ENCODE measurements around the gene SCUBE2. TPM values are rescaled to one million over a fixed set of nuclear protein-coding genes. Genes with fewer than 3 reads are reported as not detected.

SCUBE2 gene
- total RNA-seq, 1 donor = 0.54 TPM

- TF ChIP-seq CTCF (IDR thresholded peaks at IDR 0.05; ENCODE audit: insufficient read depth, low read length) = no peak
- H3K4me3 ChIP-seq (ENCODE audit: low read depth, low read length) = peak overlapping the region; percentile 63
- DNase-seq (ENCODE audit: low read depth) = no peak
Observed at GRCh38 chr11:9004183-9004926, 87.0 kb downstream of the SCUBE2 start.

- peak; percentile 53 for DNase-seq (ENCODE audit: low read depth)
- no peak for TF ChIP-seq CTCF (IDR thresholded peaks at IDR 0.05; ENCODE audit: insufficient read depth, low read length)
- peak within 1 kb of the TSS; percentile 63 for H3K4me3 ChIP-seq (ENCODE audit: low read depth, low read length)
Observed at GRCh38 chr11:9003573-9004182, 87.7 kb downstream of the SCUBE2 start, which contains the start of gene NRIP3. Gene NRIP3, minus strand, starts transcription at chr11:9004001. Its CDS starts 66 bp downstream, at chr11:9003935.

GRCh38 chr11:9002920-9003572 lies 88.4 kb downstream of the SCUBE2 start:
- no peak for DNase-seq (ENCODE audit: low read depth)
- no peak for TF ChIP-seq CTCF (IDR thresholded peaks at IDR 0.05; ENCODE audit: insufficient read depth, low read length)
- H3K4me3 ChIP-seq (ENCODE audit: low read depth, low read length) = peak overlapping the region; percentile 63

GRCh38 chr11:9001736-9002135 lies 89.7 kb downstream of the SCUBE2 start:
- no peak for TF ChIP-seq CTCF (IDR thresholded peaks at IDR 0.05; ENCODE audit: insufficient read depth, low read length)
- peak; percentile 71 for DNase-seq (ENCODE audit: low read depth)
- no peak overlapping the region for H3K4me3 ChIP-seq (ENCODE audit: low read depth, low read length)

- no peak overlapping the region for H3K4me3 ChIP-seq (ENCODE audit: low read depth, low read length)
- DNase-seq (ENCODE audit: low read depth) = no peak
- TF ChIP-seq CTCF (IDR thresholded peaks at IDR 0.05; ENCODE audit: insufficient read depth, low read length) = no peak
Observed at GRCh38 chr11:8998017-8998416, 93.4 kb downstream of the SCUBE2 start.

- no peak for DNase-seq (ENCODE audit: low read depth)
- H3K4me3 ChIP-seq (ENCODE audit: low read depth, low read length) = no peak overlapping the region
- TF ChIP-seq CTCF (IDR thresholded peaks at IDR 0.05; ENCODE audit: insufficient read depth, low read length) = no peak
Observed at GRCh38 chr11:8997451-8997850, 93.9 kb downstream of the SCUBE2 start.
